HepG2 (cell line): ENCODE measurements around the gene P3H4. TPM values are rescaled to one million over a fixed set of nuclear protein-coding genes. Genes with fewer than 3 reads are reported as not detected.

Experiments used
- AGO2 ChIP-seq: fragments of 200-400 bp; formaldehyde crosslinking; optimal IDR thresholded peaks from 2 replicates; pipeline ENCODE3; 2017; ENCODE audit warnings: mild to moderate bottlenecking, low read depth, low read length, moderate library complexity
- AHR ChIP-seq: IDR thresholded peaks from 2 replicates; pipeline ENCODE4 v1.6.1; 2018; ENCODE audit warnings: missing genetic modification reagents, missing compliant biosample characterization
- ATF6 ChIP-seq: sonication (generic); formaldehyde crosslinking; conservative IDR thresholded peaks from 2 replicates; pipeline ENCODE4 v1.4.0; 2020; ENCODE audit warnings: missing genetic modification reagents
- CREB3 ChIP-seq: sonication (generic); formaldehyde crosslinking; IDR thresholded peaks from 2 replicates; pipeline ENCODE4 v1.5.0; 2020; ENCODE audit warnings: missing genetic modification reagents
- DPF2 ChIP-seq: sonication (generic); formaldehyde crosslinking; IDR thresholded peaks from 2 replicates; pipeline ENCODE4 v1.4.0; 2020; ENCODE audit warnings: mild to moderate bottlenecking, low read depth, missing genetic modification reagents, borderline replicate concordance
- E2F2 ChIP-seq: sonication (generic); formaldehyde crosslinking; IDR thresholded peaks from 2 replicates; pipeline ENCODE4 v1.4.0; 2020; ENCODE audit warnings: missing genetic modification reagents, borderline replicate concordance
- HMG20A ChIP-seq: IDR thresholded peaks from 2 replicates; pipeline ENCODE4 v1.6.1; 2016; ENCODE audit warnings: borderline replicate concordance
- HMGA1 ChIP-seq: sonication (generic); formaldehyde crosslinking; conservative IDR thresholded peaks from 2 replicates; pipeline ENCODE4 v1.4.0; 2020; ENCODE audit warnings: missing genetic modification reagents
- NCOA5 ChIP-seq: sonication (generic); formaldehyde crosslinking; IDR thresholded peaks from 2 replicates; pipeline ENCODE4 v1.4.0; 2020; ENCODE audit warnings: missing genetic modification reagents
- NFE2L1 ChIP-seq: sonication (generic); formaldehyde crosslinking; IDR thresholded peaks from 2 replicates; pipeline ENCODE4 v1.4.0; 2020; ENCODE audit warnings: missing genetic modification reagents, mild to moderate bottlenecking, borderline replicate concordance
- U2AF1 ChIP-seq: fragments of 200-400 bp; formaldehyde crosslinking; optimal IDR thresholded peaks from 2 replicates; pipeline ENCODE3; 2017; ENCODE audit warnings: mild to moderate bottlenecking, low read depth, low read length
- XRCC5 ChIP-seq: fragments of 200-400 bp; formaldehyde crosslinking; optimal IDR thresholded peaks from 2 replicates; pipeline ENCODE3; 2017; ENCODE audit warnings: mild to moderate bottlenecking, low read length
- ZEB1 ChIP-seq: IDR thresholded peaks from 2 replicates; pipeline ENCODE4 v1.6.1; 2012; ENCODE audit warnings: mild to moderate bottlenecking, low read depth, inconsistent platforms; ENCODE audit not compliant: insufficient replicate concordance
- ZNF292 ChIP-seq: sonication (generic); formaldehyde crosslinking; IDR thresholded peaks from 2 replicates; pipeline ENCODE4 v1.8.1; 2022; ENCODE audit warnings: mild to moderate bottlenecking, low read depth, missing genetic modification reagents, borderline replicate concordance
- ZNF33A ChIP-seq: sonication (generic); formaldehyde crosslinking; IDR thresholded peaks from 2 replicates; pipeline ENCODE4 v1.5.1; 2020; ENCODE audit warnings: missing genetic modification reagents, mild to moderate bottlenecking, moderate library complexity, borderline replicate concordance
- ZNF558 ChIP-seq: sonication (generic); formaldehyde crosslinking; IDR thresholded peaks from 2 replicates; pipeline ENCODE4 v1.9.0; 2022; ENCODE audit warnings: mild to moderate bottlenecking, missing genetic modification reagents, borderline replicate concordance
- ZNF687 ChIP-seq: sonication (generic); formaldehyde crosslinking; IDR thresholded peaks from 2 replicates; pipeline ENCODE4 v1.5.1; 2020; ENCODE audit warnings: mild to moderate bottlenecking, missing genetic modification reagents, moderate library complexity
- ZNF776 ChIP-seq: sonication (generic); formaldehyde crosslinking; IDR thresholded peaks from 2 replicates; pipeline ENCODE4 v1.4.0; 2020; ENCODE audit warnings: mild to moderate bottlenecking, missing genetic modification reagents
- ZNF850 ChIP-seq: sonication (generic); formaldehyde crosslinking; conservative IDR thresholded peaks from 2 replicates; pipeline ENCODE4 v1.9.0; 2021; ENCODE audit warnings: mild to moderate bottlenecking, missing genetic modification reagents
- ZZZ3 ChIP-seq: sonication (generic); formaldehyde crosslinking; IDR thresholded peaks from 2 replicates; pipeline ENCODE4 v1.4.0; 2020; ENCODE audit warnings: missing genetic modification reagents, mild to moderate bottlenecking, borderline replicate concordance
- polyA plus RNA-seq, 8 experiments: library from polyadenylated mRNA; depleted of rRNA in 3 of 8; stranded (reverse) in 7 of 8; unstranded in 1 of 8; fragments of >200 nt; fragmentation: Illumina TruSeq in 4 of 8; extraction: Trizol in 4 of 8; gene quantifications; 2 replicates each; pipeline versions ENCODE4 v1.2.1 to v1.2.3, GENCODE V29; 2011 to 2016; ENCODE audit warnings: low read depth in 4 of 8, missing spikeins in 1 of 8, mixed read lengths in 1 of 8; ENCODE audit not compliant: insufficient read depth in 1 of 8
- total RNA-seq, 5 experiments: library from RNA; depleted of rRNA; stranded (reverse); fragments of >200 nt; fragmentation: Illumina TruSeq; extraction: Trizol; gene quantifications; 2 replicates each; pipeline ENCODE4 v1.2.3, GENCODE V29; 2016; ENCODE audit warnings: low read depth in 1 of 5

P3H4 gene
- total and polyA plus RNA-seq, 2 of the 13 experiments (the other 11 are each of a cell fraction or from before 2014, with no cell fraction given): 37.1 to 50.6 TPM

GRCh38 chr17:41811549-41812380, at the start of gene P3H4 (continued):
- TF ChIP-seq E2F2: peak; percentile 57; the same call in 1 of the 2 replicates
- 0 out of 2 replicates have a peak, but pooled peaks have one; percentile 6 for TF ChIP-seq ATF6 (CRISPR knock-in tag)
- no peak for TF ChIP-seq ZNF850 (CRISPR knock-in tag)
- no peak for TF ChIP-seq ZEB1
- 0 out of 2 replicates have a peak, but pooled peaks have one; percentile 43 for TF ChIP-seq NFE2L1 (CRISPR knock-in tag)
- no peak; the same call in 1 of the 2 replicates for TF ChIP-seq ZNF292
- TF ChIP-seq AGO2: peak; percentile 40
- TF ChIP-seq ZNF687 (CRISPR knock-in tag): peak; percentile 81
- TF ChIP-seq XRCC5: peak; percentile 75
- no peak for TF ChIP-seq DPF2 (CRISPR knock-in tag)
- no peak; the same call in 1 of the 2 replicates for TF ChIP-seq ZZZ3 (CRISPR knock-in tag)
- peak; percentile 89; the same call in 1 of the 2 replicates for TF ChIP-seq ZNF558 (CRISPR knock-in tag)
- TF ChIP-seq AHR (CRISPR knock-in tag): no peak; the same call in 1 of the 2 replicates
- no peak for TF ChIP-seq ZNF33A (CRISPR knock-in tag)
- no peak for TF ChIP-seq NCOA5 (CRISPR knock-in tag)
- TF ChIP-seq CREB3 (CRISPR knock-in tag): peak; percentile 92
- no peak for TF ChIP-seq U2AF1
- no peak for TF ChIP-seq HMG20A
- TF ChIP-seq ZNF776 (CRISPR knock-in tag): peak; percentile 96; the same call in 1 of the 2 replicates
- TF ChIP-seq HMGA1 (CRISPR knock-in tag): no peak
